ENCODE data around the gene AREG. TPM values are rescaled to one million over a fixed set of nuclear protein-coding genes. Genes with fewer than 3 reads are reported as not detected.

Gene AREG
- total RNA-seq, 4 donors from 2014 or later = 4.0 to 56.1 (median 22.5) TPM

- DNase-seq (no peak), ATAC-seq (no peak)
- Histone ChIP-seq H3K4me1 (no peaks in the 10 kb centered on the region), H3K4me3 (no peak overlapping the region), H3K27me3 (no peaks in the 10 kb centered on the region), H3K36me3 (no peaks in the 10 kb centered on the region), H3K27ac (no peak overlapping the region), H3K9me3 (no peaks in the 10 kb centered on the region)
- intact Hi-C loops (cut with DNase I; ENCODE audit: low total_unique reads) = no loop called here
- in situ Hi-C loops (cut with MboI; ENCODE audit: low sequenced_read_pairs in 4 of 4) = no loop called here
- TF ChIP-seq POLR2A (IDR thresholded peaks at IDR 0.05) = no peak
- TF ChIP-seq, protein P1, sequence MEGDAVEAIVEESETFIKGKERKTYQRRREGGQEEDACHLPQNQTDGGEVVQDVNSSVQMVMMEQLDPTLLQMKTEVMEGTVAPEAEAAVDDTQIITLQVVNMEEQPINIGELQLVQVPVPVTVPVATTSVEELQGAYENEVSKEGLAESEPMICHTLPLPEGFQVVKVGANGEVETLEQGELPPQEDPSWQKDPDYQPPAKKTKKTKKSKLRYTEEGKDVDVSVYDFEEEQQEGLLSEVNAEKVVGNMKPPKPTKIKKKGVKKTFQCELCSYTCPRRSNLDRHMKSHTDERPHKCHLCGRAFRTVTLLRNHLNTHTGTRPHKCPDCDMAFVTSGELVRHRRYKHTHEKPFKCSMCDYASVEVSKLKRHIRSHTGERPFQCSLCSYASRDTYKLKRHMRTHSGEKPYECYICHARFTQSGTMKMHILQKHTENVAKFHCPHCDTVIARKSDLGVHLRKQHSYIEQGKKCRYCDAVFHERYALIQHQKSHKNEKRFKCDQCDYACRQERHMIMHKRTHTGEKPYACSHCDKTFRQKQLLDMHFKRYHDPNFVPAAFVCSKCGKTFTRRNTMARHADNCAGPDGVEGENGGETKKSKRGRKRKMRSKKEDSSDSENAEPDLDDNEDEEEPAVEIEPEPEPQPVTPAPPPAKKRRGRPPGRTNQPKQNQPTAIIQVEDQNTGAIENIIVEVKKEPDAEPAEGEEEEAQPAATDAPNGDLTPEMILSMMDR (IDR thresholded peaks at IDR 0.05 in 4 of 5, conservative IDR thresholded peaks at IDR 0.05 in 1 of 5) = no peak
Observed at GRCh38 chr4:74463123-74463522, 18.2 kb downstream of the AREG start.

GRCh38 chr4:74464291-74464690, 19.4 kb downstream of the AREG start:
- no peaks in the 10 kb centered on the region for H3K9me3 ChIP-seq
- DNase-seq (no peak), ATAC-seq (no peak)
- H3K36me3 ChIP-seq = no peaks in the 10 kb centered on the region
- H3K4me3 ChIP-seq = no peak overlapping the region
- TF ChIP-seq, protein P1 (IDR thresholded peaks at IDR 0.05 in 4 of 5, conservative IDR thresholded peaks at IDR 0.05 in 1 of 5) = no peak
- TF ChIP-seq POLR2A (IDR thresholded peaks at IDR 0.05) = no peak
- H3K27me3 ChIP-seq = no peaks in the 10 kb centered on the region
- intact Hi-C loops (cut with DNase I; ENCODE audit: low total_unique reads) (no loop called here), in situ Hi-C loops (cut with MboI; ENCODE audit: low sequenced_read_pairs in 4 of 4) (no loop called here)
- no peaks in the 10 kb centered on the region for H3K4me1 ChIP-seq
- no peak overlapping the region for H3K27ac ChIP-seq

DNA sequence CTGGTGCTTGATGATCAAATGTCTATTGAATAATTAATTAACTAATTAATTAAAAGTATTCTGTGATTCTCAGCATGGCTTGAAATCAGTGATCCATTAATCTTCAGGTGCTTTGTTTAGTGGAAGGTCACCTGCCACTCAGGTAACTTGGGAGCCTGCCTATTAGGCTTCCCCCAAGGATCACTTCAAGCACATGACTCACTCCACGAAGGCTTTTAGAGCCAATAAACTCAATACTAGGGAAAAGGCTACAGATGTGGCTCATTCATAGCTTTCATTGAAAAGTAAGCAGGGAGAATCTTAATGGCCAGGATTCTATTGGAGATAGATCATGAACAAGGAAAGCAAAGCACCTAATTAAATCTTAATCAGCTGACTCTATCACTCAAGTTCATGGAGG, 21.3 kb downstream of the AREG start:
- Histone ChIP-seq H3K27ac (no peak overlapping the region), H3K4me3 (no peak overlapping the region), H3K27me3 (no peaks in the 10 kb centered on the region), H3K9me3 (no peaks in the 10 kb centered on the region), H3K36me3 (no peaks in the 10 kb centered on the region), H3K4me1 (no peaks in the 10 kb centered on the region)
- in situ Hi-C loops (cut with MboI; ENCODE audit: low sequenced_read_pairs in 4 of 4) = no loop called here
- DNase-seq = no peak
- TF ChIP-seq, protein P1 (IDR thresholded peaks at IDR 0.05 in 4 of 5, conservative IDR thresholded peaks at IDR 0.05 in 1 of 5) = no peak
- intact Hi-C loops (cut with DNase I; ENCODE audit: low total_unique reads) = no loop called here
- no peak for ATAC-seq

DNA sequence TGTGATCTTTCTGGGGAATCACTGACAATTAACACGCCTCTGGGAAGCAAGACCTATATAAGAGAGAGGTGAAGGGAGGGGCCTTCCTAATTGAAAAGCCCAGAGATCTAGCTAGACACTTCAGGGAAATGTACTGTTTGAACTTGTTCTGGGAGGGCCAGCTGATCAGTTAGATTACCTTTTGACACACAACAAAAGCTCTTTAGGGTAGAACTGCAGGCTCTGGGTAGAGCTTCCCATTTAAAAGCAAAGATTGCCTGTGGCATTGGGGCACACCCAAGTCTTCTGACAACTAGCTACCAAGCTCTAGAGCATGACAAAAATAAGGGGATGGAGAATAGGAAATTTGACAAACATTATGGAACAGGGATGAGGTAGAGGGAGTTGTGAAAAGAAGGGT, 26.3 kb downstream of the AREG start:
- H3K9me3 ChIP-seq = no peaks in the 10 kb centered on the region

More for the DNA sequence above, 26.3 kb downstream of the AREG start:
- TF ChIP-seq POLR2A (IDR thresholded peaks at IDR 0.05) = no peak
- TF ChIP-seq, protein P1 (IDR thresholded peaks at IDR 0.05 in 4 of 5, conservative IDR thresholded peaks at IDR 0.05 in 1 of 5) = no peak
- no peak for DNase-seq
- no peak overlapping the region for H3K4me3 ChIP-seq
- ATAC-seq = no peak
- in situ Hi-C loops (cut with MboI; ENCODE audit: low sequenced_read_pairs in 4 of 4) (no loop called here), intact Hi-C loops (cut with DNase I; ENCODE audit: low total_unique reads) (no loop called here)
- H3K27me3 ChIP-seq = no peaks in the 10 kb centered on the region
- H3K36me3 ChIP-seq = no peaks in the 10 kb centered on the region
- no peak overlapping the region for H3K27ac ChIP-seq
- H3K4me1 ChIP-seq = peaks cover 0 to 4% of the 10 kb centered on the region in 2 donors

Measured in gastrocnemius medialis (tissue), 4 donors.